ENCODE measurements around the gene UROC1. TPM values are rescaled to one million over a fixed set of nuclear protein-coding genes. Genes with fewer than 3 reads are reported as not detected.
A peak's percentile ranks its signal among the peaks of the same experiment; 100 is the strongest.

Gene UROC1
- total and polyA plus RNA-seq, 3 donors from 2014 or later: 0.25 to 1.0 (median 0.34) TPM

DNA sequence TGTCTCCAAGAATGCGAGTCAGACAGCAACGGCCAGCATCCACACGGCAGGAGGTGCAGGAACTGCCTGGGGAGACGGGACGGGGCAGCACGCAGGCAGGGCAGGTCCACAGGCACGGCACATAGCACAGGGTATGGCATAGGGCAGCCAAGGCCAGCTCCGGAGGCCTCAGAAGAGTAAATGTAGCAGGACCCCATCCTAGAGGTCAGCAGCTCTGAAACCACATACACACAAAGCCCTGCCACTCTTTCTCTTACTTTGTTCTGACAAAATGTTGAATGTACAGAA, 68.7 kb downstream of the UROC1 start:
- Histone ChIP-seq H3K27me3 (no peaks in the 10 kb centered on the region), H3K4me3 (no peak overlapping the region), H3K27ac (no peak overlapping the region), H3K4me1 (no peaks in the 10 kb centered on the region), H3K36me3 (ENCODE audit: low read depth, missing control alignments) (no peaks in the 10 kb centered on the region), H3K9me3 (no peaks in the 10 kb centered on the region)
- 86 to 91% methylated on average over 8 of the region's 8 CpGs for WGBS, 2 donors
- no peak for TF ChIP-seq POLR2A (IDR thresholded peaks at IDR 0.05)
- TF ChIP-seq, protein P1, sequence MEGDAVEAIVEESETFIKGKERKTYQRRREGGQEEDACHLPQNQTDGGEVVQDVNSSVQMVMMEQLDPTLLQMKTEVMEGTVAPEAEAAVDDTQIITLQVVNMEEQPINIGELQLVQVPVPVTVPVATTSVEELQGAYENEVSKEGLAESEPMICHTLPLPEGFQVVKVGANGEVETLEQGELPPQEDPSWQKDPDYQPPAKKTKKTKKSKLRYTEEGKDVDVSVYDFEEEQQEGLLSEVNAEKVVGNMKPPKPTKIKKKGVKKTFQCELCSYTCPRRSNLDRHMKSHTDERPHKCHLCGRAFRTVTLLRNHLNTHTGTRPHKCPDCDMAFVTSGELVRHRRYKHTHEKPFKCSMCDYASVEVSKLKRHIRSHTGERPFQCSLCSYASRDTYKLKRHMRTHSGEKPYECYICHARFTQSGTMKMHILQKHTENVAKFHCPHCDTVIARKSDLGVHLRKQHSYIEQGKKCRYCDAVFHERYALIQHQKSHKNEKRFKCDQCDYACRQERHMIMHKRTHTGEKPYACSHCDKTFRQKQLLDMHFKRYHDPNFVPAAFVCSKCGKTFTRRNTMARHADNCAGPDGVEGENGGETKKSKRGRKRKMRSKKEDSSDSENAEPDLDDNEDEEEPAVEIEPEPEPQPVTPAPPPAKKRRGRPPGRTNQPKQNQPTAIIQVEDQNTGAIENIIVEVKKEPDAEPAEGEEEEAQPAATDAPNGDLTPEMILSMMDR (IDR thresholded peaks at IDR 0.05): no peak
- no peak for DNase-seq
- intact Hi-C loops (cut with DNase I; ENCODE audit: low total_unique reads): no loop called here

DNA sequence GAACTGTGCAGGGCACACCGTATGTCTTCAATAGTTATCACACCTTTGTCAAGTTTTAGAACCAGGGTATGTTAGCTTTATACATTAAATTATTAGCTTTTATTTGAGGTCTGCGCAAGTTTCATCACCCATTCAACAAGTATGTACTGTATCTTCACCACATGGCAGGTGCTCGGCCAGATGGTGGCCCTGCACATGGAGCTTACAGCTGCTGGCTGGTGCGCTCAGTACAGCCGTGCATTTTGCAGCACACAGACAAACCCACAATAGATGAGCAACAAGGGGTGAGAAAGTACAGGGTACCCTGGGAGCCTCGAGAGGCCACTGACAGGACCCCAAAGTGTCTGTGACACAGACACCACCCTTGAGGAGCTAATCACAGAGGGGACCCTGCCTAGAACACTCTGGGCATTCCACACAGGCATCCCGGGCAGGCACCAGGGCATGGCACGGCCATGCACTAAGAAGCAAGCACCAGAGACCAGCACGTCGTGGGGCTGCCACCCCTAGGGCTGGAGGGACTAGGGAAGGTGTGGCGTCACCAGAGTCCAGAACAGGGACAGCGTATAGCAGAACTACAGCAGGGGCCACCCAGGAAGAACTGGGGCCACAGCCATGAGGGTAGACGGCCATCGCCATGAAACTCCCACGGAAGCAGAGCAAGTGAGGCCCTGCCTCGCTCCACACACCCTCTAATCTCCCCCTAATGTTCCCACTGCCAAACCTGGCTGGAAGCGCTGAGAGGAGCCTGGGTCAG, 69.3 kb downstream of the UROC1 start:
- Histone ChIP-seq H3K9me3 (no peaks in the 10 kb centered on the region), H3K4me1 (no peaks in the 10 kb centered on the region), H3K36me3 (ENCODE audit: low read depth, missing control alignments) (no peaks in the 10 kb centered on the region), H3K4me3 (no peak overlapping the region), H3K27me3 (no peaks in the 10 kb centered on the region), H3K27ac (no peak overlapping the region)
- intact Hi-C loops (cut with DNase I; ENCODE audit: low total_unique reads): no loop called here
- WGBS, 2 donors: 91 to 99% methylated on average over 14 to 17 of the region's 17 CpGs
- DNase-seq: no peak
- TF ChIP-seq, protein P1 (IDR thresholded peaks at IDR 0.05): no peak
- no peak for TF ChIP-seq POLR2A (IDR thresholded peaks at IDR 0.05)

DNA sequence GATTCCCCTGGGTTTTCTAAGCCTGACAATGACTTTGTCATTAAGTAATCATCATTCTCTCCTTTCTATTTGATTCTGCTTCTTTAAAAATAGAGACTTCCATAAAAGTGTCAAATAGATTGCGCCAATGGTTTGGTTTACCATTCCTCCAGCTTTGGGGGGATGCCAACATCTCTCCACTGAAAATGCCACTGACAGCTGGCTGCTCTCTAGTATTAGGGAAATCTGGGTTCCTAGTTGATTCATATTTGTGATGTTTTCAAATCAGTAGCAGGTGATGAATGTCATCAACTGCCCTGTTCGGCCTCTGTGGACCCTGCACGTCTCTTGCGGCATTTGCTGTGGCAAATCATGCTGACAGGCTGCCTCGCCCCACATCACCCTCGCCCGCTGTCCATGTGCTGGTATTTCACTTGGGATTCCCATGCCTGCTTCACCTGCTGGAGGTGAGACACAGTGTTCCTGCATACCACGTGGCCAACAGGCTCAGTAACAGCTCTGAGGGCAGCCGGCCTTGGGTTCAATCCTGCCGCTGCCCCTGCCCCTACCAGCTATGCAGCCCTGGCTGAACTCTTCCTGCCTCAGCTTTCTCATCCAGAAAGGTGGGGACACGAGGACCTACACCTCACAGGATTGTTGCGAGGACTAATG, 70.0 kb downstream of the UROC1 start:
- peak; percentile 2 for DNase-seq
- Histone ChIP-seq H3K27ac (no peak overlapping the region), H3K4me3 (no peak overlapping the region), H3K36me3 (ENCODE audit: low read depth, missing control alignments) (no peaks in the 10 kb centered on the region), H3K27me3 (no peaks in the 10 kb centered on the region), H3K9me3 (no peaks in the 10 kb centered on the region), H3K4me1 (no peaks in the 10 kb centered on the region)
- intact Hi-C loops (cut with DNase I; ENCODE audit: low total_unique reads): no loop called here
- TF ChIP-seq, protein P1 (IDR thresholded peaks at IDR 0.05): no peak
- no peak for TF ChIP-seq POLR2A (IDR thresholded peaks at IDR 0.05)
- WGBS, 2 donors: 86 to 89% methylated on average over 11 to 12 of the region's 12 CpGs

DNA sequence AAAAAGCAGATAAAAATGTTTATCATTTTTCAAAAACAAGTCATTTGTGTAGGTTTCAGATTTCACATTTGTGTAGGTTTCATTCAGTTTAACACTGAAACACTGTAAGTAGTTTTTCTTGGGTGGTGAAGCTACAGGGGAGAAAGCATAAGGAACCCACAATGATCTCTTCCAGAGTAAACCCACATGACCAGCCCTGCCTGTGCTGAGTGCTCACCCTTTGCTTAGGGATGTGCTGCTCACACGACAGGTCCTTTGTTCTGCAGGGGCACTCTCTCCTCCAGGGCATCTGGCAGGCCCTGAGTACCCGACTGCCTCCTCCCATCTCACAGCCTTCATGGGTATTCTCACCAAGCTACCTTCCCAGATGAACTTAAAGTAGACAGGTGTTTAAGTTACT, 70.8 kb downstream of the UROC1 start:
- H3K27ac ChIP-seq: no peak overlapping the region
- no peaks in the 10 kb centered on the region for H3K27me3 ChIP-seq
- TF ChIP-seq, protein P1 (IDR thresholded peaks at IDR 0.05): no peak
- no peak for TF ChIP-seq POLR2A (IDR thresholded peaks at IDR 0.05)
- H3K4me3 ChIP-seq: no peak overlapping the region
- H3K36me3 ChIP-seq (ENCODE audit: low read depth, missing control alignments): no peaks in the 10 kb centered on the region
- 80 to 88% methylated on average over 2 of the region's 2 CpGs for WGBS, 2 donors
- intact Hi-C loops (cut with DNase I; ENCODE audit: low total_unique reads): no loop called here
- no peaks in the 10 kb centered on the region for H3K9me3 ChIP-seq
- H3K4me1 ChIP-seq: no peaks in the 10 kb centered on the region
- DNase-seq: no peak

DNA sequence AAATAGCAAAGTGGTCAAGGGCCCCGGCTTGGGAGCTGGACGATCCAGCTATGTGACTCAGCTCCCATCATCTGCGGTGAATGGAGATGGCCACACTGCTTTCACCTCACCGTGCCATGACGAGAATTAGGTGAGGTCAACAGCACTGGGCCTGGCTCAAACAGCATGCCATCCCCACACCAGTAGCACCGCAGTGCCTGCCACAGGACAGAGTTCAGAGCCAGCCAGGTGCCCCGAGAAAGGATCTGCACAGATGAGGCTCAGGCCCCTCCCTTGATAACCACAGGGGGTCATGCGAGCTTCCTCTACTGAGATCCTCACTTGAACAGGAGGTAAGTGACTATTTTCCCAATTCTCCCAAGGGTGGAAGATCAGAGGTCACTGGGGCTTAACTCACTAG, 71.3 kb downstream of the UROC1 start:
- intact Hi-C loops (cut with DNase I; ENCODE audit: low total_unique reads): no loop called here
- TF ChIP-seq, protein P1 (IDR thresholded peaks at IDR 0.05): no peak
- TF ChIP-seq POLR2A (IDR thresholded peaks at IDR 0.05): no peak

More for the DNA sequence above, 71.3 kb downstream of the UROC1 start:
- no peaks in the 10 kb centered on the region for H3K27me3 ChIP-seq
- no peak overlapping the region for H3K27ac ChIP-seq
- H3K9me3 ChIP-seq: no peaks in the 10 kb centered on the region
- peak; percentile 11 for DNase-seq
- H3K4me1 ChIP-seq: no peaks in the 10 kb centered on the region
- H3K4me3 ChIP-seq: no peak overlapping the region
- 91 to 93% methylated on average over 8 of the region's 8 CpGs for WGBS, 2 donors
- no peaks in the 10 kb centered on the region for H3K36me3 ChIP-seq (ENCODE audit: low read depth, missing control alignments)

All from testis (tissue), 3 donors.